HG03442 (cell line): Measurements from ENCODE around the gene CGB7.

Source experiments
- ATAC-seq: cut with Tn5 transposase; IDR thresholded peaks from one replicate; pipeline ENCODE4 v1.9.1; 2021; ENCODE audit warnings: mild to moderate bottlenecking, moderate library complexity; ENCODE audit not compliant: unreplicated experiment

CGB7 gene

GRCh38 chr19:49017041-49017665 is 40.4 kb downstream of the CGB7 start, which contains the start of gene LHB:
LHB (minus strand) TSS chr19:49017091; CDS start chr19:49017081, 10 bp downstream.
- ATAC-seq = no peak

- ATAC-seq = no peak
These were observed 41.3 kb downstream of the CGB7 start for GRCh38 chr19:49016067-49016839.

GRCh38 chr19:49014870-49015255 is 42.7 kb downstream of the CGB7 start:
- ATAC-seq = no peak

- no peak for ATAC-seq
These were observed 43.3 kb downstream of the CGB7 start for GRCh38 chr19:49014123-49014869.

- no peak for ATAC-seq
These were observed 46.4 kb downstream of the CGB7 start for GRCh38 chr19:49011194-49011593.

GRCh38 chr19:49010453-49010852 is 47.1 kb downstream of the CGB7 start:
- no peak for ATAC-seq

- no peak for ATAC-seq
These were observed 47.7 kb downstream of the CGB7 start for GRCh38 chr19:49009828-49010227.

- no peak for ATAC-seq
These were observed 50.6 kb downstream of the CGB7 start for GRCh38 chr19:49006905-49007304.

GRCh38 chr19:49004964-49005614 is 52.5 kb downstream of the CGB7 start:
- no peak for ATAC-seq
